Upper lobe of left lung (tissue), 6 donors: ENCODE data around the gene CLBA1. TPM values are rescaled to one million over a fixed set of nuclear protein-coding genes. Genes with fewer than 3 reads are reported as not detected.

Source experiments
- ATAC-seq, 2 donors: fragments of 200-7000 bp; cut with Tn5 transposase; one replicate each; pipeline ENCODE4 v1.9.1; 2022; ENCODE audit warnings: mild to moderate bottlenecking in 2 of 2, moderate library complexity in 2 of 2; ENCODE audit not compliant: low FRiP score in 2 of 2
- DNase-seq, 2 donors: peaks; one replicate each; pipeline ENCODE4 v3.0.0-alpha.2; 2019 to 2020
- H3K27ac ChIP-seq, 4 donors: fragments of 200-600 bp; sonication (generic); one replicate each; pipeline ENCODE4 v1.5.1; 2016 to 2019
- H3K27me3 ChIP-seq, 4 donors: fragments of 200-600 bp; sonication (generic); one replicate each; pipeline ENCODE4 v1.5.1; 2017 to 2019
- H3K36me3 ChIP-seq, 4 donors: fragments of 200-600 bp; sonication (generic); one replicate each; pipeline ENCODE4 v1.5.1; 2016 to 2019
- H3K4me1 ChIP-seq, 4 donors: fragments of 200-600 bp; sonication (generic); one replicate each; pipeline ENCODE4 v1.5.1; 2018 to 2019
- H3K4me3 ChIP-seq, 4 donors: fragments of 200-600 bp; sonication (generic); one replicate each; pipeline ENCODE4 v1.5.1; 2017 to 2019; ENCODE audit warnings: mild to moderate bottlenecking in 2 of 4, moderate library complexity in 1 of 4
- H3K9me3 ChIP-seq, 4 donors: fragments of 200-600 bp; sonication (generic); one replicate each; pipeline ENCODE4 v1.5.1; 2018 to 2019
- CTCF ChIP-seq, 6 experiments: fragments of 450-650 bp in 4 of 6; fragments of 200-600 bp in 2 of 6; sonication (generic) in 2 of 6; IDR thresholded peaks; one replicate each; pipeline ENCODE4 v1.5.1; 2016 to 2019; ENCODE audit warnings: antibody characterized with exemption in 6 of 6
- EP300 ChIP-seq, 4 donors: sonication (generic); formaldehyde crosslinking; IDR thresholded peaks; one replicate each; pipeline ENCODE4 v1.5.1; 2017; ENCODE audit warnings: antibody characterized with exemption in 4 of 4, control low read depth in 2 of 4
- POLR2A ChIP-seq, 4 donors: fragments of 450-650 bp; IDR thresholded peaks; one replicate each; pipeline ENCODE4 v1.5.1; 2016 to 2017; ENCODE audit warnings: antibody characterized with exemption in 4 of 4, mild to moderate bottlenecking in 2 of 4
- POLR2AphosphoS5 ChIP-seq, 2 donors: sonication (generic); formaldehyde crosslinking; IDR thresholded peaks; one replicate each; pipeline ENCODE4 v1.5.1; 2017; ENCODE audit warnings: antibody characterized with exemption in 2 of 2
- WGBS, 2 donors: methylation state at CpG; one replicate each; pipeline ENCODE4 v1.1.5; 2017 to 2018; 5-methylcytosine and 5-hydroxymethylcytosine counted together
- total RNA-seq, 6 donors: library from RNA; depleted of rRNA in 4 of 6; stranded (reverse); fragments of >200 nt in 4 of 6; gene quantifications; one replicate each; pipeline versions ENCODE4 v1.1.0 to v1.2.1, GENCODE V29; 2016 to 2021
- donor health status: DM: no; HTN: no; CAD: no; lungs with moderate emphysema.
- donor health status: DM: no; HTN: yes; CAD: no; lungs with severe emphysema.

CLBA1 gene
- total RNA-seq, 6 donors from 2014 or later = 11.1 to 44.0 (median 13.3) TPM

DNA sequence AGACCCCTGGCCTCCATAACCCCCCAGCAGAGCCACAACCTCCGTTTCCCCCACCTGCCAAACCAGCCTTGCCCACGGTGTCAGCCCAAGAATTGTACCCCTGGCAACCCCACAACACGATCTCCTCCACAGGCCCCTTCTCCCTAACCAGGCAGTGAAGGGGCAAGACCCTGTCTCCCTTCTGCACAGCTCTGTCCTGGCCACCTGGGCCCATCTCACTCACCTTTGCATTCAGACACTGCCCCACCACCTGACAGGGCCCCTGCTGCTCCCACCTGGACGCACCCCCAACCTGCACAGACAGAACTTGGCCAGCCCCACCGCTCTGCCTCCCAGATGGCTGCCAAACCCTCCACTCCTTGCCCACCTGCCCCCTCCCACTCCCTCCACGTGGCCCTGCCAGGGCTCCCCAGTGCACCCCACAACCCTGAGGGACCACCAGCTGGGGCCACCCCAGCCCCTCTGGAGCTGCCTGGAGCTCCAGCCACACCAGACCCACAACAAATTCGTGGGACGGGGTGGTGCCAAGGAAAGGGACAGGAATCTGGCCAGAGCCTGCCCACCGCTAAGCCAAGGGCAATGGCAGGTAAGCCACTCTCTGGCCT is 19.2 kb upstream of the CLBA1 start:
- H3K9me3 ChIP-seq = no peaks in the 10 kb centered on the region
- peaks cover 34 to 35% (median 34%) of the 10 kb centered on the region in 4 donors for H3K4me1 ChIP-seq
- no peaks in the 10 kb centered on the region for H3K27me3 ChIP-seq
- H3K36me3 ChIP-seq = no peaks in the 10 kb centered on the region
- 86 to 88% methylated on average over 9 of the region's 9 CpGs for WGBS, 2 donors
- ATAC-seq (no peak), DNase-seq (peak in 1 of 2 donors; percentile 56)
- H3K27ac ChIP-seq = peak overlapping the region in 3 of 4 donors; percentile 74 to 75 (median 74)
- TF ChIP-seq EP300 (IDR thresholded peaks at IDR 0.05) (no peak), CTCF (IDR thresholded peaks at IDR 0.05) (no peak)
- no peak overlapping the region for H3K4me3 ChIP-seq

DNA sequence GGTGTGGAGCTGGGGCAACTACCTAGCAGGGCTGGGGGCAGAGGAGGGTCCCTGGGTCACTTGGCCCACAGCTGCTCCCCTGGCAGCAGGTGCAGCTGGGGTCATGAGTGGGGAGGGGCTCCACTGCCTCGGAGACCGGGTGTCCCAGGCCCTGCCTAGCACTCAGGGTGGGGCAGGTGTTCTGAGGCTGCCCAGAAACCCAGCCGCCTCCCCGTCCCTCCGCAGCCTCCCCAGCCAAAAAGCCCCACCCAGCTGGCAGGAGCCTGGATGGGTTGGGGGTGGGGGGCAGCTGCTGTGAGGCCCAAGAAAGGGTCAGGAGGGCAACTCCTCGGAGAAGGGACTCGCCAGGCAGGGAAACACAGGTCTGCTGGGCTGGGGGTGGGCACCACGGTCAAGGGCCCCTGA is 18.6 kb upstream of the CLBA1 start:
- Histone ChIP-seq H3K36me3 (no peaks in the 10 kb centered on the region), H3K27ac (peak overlapping the region; percentile 38 to 75 (median 74)), H3K27me3 (no peaks in the 10 kb centered on the region), H3K4me1 (peaks cover 39 to 42% (median 40%) of the 10 kb centered on the region in 4 donors), H3K4me3 (peak overlapping the region in 3 of 4 donors; percentile 20 to 41 (median 40)), H3K9me3 (no peaks in the 10 kb centered on the region)
- WGBS, 2 donors = 21 to 26% methylated on average over 4 to 7 of the region's 8 CpGs
- ATAC-seq (peak in 1 of 2 donors; percentile 1), DNase-seq (peak; percentile 48 to 77)
- no peak for TF ChIP-seq POLR2A (IDR thresholded peaks at IDR 0.05)
- no peak for TF ChIP-seq CTCF (IDR thresholded peaks at IDR 0.05)
- peak in 1 of 4 donors; percentile 12 for TF ChIP-seq EP300 (IDR thresholded peaks at IDR 0.05)
- no peak for TF ChIP-seq POLR2AphosphoS5 (IDR thresholded peaks at IDR 0.05)

GRCh38 chr14:104967386-104968152 is 18.0 kb upstream of the CLBA1 start:
- Histone ChIP-seq H3K27me3 (no peaks in the 10 kb centered on the region), H3K36me3 (no peaks in the 10 kb centered on the region), H3K9me3 (no peaks in the 10 kb centered on the region), H3K4me1 (peaks cover 45 to 48% (median 46%) of the 10 kb centered on the region in 4 donors), H3K27ac (peak overlapping the region; percentile 38 to 75 (median 74)), H3K4me3 (peak overlapping the region in 3 of 4 donors; percentile 20 to 41 (median 40))
- DNase-seq = peak; percentile 81 to 88
- TF ChIP-seq EP300 (IDR thresholded peaks at IDR 0.05) (no peak), POLR2AphosphoS5 (IDR thresholded peaks at IDR 0.05) (peak in 1 of 2 donors; percentile 38), POLR2A (IDR thresholded peaks at IDR 0.05) (peak in 1 of 4 donors; percentile 46), CTCF (IDR thresholded peaks at IDR 0.05) (peak in 1 of 6 experiments; percentile 10)
- 0 to 1% methylated on average over 11 to 25 of the region's 36 CpGs for WGBS, 2 donors
- ATAC-seq = peak; percentile 24 to 60

DNA sequence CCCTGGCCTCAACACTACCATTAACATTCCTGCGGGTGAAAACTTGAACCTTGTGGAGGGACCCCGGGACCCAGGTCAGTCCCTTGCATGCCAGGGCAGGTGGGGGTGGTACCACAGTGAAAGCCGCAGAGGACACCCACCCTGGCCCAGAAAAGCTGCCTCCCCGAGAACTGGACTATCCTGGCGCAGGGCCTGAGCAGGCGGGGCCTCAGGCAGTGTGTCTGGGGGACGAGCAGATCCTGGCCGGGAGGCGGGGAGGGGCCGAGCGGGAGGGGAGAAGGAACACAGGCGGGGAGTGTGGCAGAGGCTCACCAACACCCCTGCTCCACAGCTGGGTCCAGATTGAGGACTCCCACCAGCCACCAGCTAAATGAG is 17.4 kb upstream of the CLBA1 start:
- peak in 1 of 2 donors; percentile 48 for ATAC-seq
- no peaks in the 10 kb centered on the region for H3K9me3 ChIP-seq
- DNase-seq = peak; percentile 50 to 90
- WGBS, 2 donors = 10 to 14% methylated on average over 5 to 12 of the region's 12 CpGs
- no peaks in the 10 kb centered on the region for H3K27me3 ChIP-seq
- TF ChIP-seq EP300 (IDR thresholded peaks at IDR 0.05) (no peak), POLR2AphosphoS5 (IDR thresholded peaks at IDR 0.05) (no peak), POLR2A (IDR thresholded peaks at IDR 0.05) (no peak), CTCF (IDR thresholded peaks at IDR 0.05) (no peak)
- H3K36me3 ChIP-seq = no peaks in the 10 kb centered on the region
- H3K27ac ChIP-seq = peak overlapping the region in 3 of 4 donors; percentile 74 to 75 (median 74)
- peak overlapping the region in 3 of 4 donors; percentile 20 to 41 (median 40) for H3K4me3 ChIP-seq
- H3K4me1 ChIP-seq = peaks cover 51 to 53% (median 52%) of the 10 kb centered on the region in 4 donors
